Measurements from ENCODE around the gene PSMG1. TPM values are rescaled to one million over a fixed set of nuclear protein-coding genes. Genes with fewer than 3 reads are reported as not detected.

PSMG1 gene
- total and polyA plus RNA-seq, 12 donors, result 14.8 to 29.4 (median 25.5) TPM

DNA sequence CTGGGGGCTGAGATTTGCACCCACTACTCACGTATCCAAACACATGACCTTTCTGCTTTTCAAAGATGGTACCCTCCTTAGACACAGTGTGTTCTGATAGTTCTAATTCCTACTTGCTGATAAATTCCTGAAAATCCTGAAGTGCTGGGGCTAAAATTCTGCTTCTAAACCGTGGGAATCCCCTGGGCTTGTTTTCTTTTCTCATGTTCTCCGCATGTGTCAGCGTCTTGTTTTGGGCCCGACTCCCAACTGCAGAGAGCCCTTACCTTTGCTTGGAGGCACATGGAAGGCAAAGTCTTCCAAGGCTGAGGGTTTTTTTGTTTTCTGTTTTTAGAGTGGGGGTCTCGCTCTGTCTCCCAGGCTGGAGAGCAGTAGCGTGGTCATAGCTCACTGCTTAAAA, 27.2 kb downstream of the PSMG1 start:
- Histone ChIP-seq H3K4me3 (no peak overlapping the region), H3K4me1 (peaks cover 0 to 3% (median 0%) of the 10 kb centered on the region in 9 donors), H3K27me3 (no peaks in the 10 kb centered on the region), H3K27ac (no peak overlapping the region), H3K36me3 (no peaks in the 10 kb centered on the region), H3K9me3 (no peaks in the 10 kb centered on the region)
- TF ChIP-seq, protein P1, sequence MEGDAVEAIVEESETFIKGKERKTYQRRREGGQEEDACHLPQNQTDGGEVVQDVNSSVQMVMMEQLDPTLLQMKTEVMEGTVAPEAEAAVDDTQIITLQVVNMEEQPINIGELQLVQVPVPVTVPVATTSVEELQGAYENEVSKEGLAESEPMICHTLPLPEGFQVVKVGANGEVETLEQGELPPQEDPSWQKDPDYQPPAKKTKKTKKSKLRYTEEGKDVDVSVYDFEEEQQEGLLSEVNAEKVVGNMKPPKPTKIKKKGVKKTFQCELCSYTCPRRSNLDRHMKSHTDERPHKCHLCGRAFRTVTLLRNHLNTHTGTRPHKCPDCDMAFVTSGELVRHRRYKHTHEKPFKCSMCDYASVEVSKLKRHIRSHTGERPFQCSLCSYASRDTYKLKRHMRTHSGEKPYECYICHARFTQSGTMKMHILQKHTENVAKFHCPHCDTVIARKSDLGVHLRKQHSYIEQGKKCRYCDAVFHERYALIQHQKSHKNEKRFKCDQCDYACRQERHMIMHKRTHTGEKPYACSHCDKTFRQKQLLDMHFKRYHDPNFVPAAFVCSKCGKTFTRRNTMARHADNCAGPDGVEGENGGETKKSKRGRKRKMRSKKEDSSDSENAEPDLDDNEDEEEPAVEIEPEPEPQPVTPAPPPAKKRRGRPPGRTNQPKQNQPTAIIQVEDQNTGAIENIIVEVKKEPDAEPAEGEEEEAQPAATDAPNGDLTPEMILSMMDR (IDR thresholded peaks at IDR 0.05), result no peak
- 85 to 87% methylated on average over 7 of the region's 7 CpGs for WGBS, 2 donors
- ATAC-seq (no peak), DNase-seq (no peak)
- intact Hi-C loops (cut with DNase I), result loop anchor here in 2 of 10 donors (10.0 kb wide), 2 partner anchors 641 to 991 kb away; no protein-coding TSS in a partner anchor

GRCh38 chr21:39155578-39155977, 27.7 kb downstream of the PSMG1 start:
- Histone ChIP-seq H3K4me1 (no peaks in the 10 kb centered on the region), H3K9me3 (no peaks in the 10 kb centered on the region), H3K4me3 (no peak overlapping the region), H3K36me3 (no peaks in the 10 kb centered on the region), H3K27me3 (no peaks in the 10 kb centered on the region), H3K27ac (no peak overlapping the region)
- WGBS, 2 donors, result 87 to 92% methylated on average over 2 of the region's 2 CpGs
- TF ChIP-seq, protein P1 (IDR thresholded peaks at IDR 0.05), result no peak
- intact Hi-C loops (cut with DNase I), result loop anchor here in 2 of 10 donors (10.0 kb wide), 2 partner anchors 641 to 991 kb away; no protein-coding TSS in a partner anchor
- ATAC-seq, result no peak
- no peak for DNase-seq

DNA sequence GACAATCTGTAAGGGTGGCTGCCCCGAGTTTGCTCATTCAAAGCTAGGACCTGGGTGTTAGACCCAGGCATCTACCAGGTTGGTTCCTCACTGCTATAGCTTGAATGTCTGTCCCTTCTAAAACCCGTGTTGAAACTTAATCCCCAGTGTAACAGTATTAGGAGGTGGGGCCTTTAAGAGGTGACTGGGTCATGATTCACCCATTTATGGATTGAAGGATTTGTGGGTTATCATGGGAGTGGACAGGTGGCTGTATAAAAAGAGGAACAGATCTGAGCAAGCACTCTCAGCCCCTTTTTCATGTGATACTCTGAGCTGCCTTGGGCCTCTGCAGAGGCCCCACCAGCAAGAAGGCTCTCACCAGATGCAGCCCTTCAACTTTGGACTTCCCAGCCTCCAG, 29.4 kb downstream of the PSMG1 start:
- H3K36me3 ChIP-seq, result no peaks in the 10 kb centered on the region
- DNase-seq (no peak), ATAC-seq (no peak)
- H3K27me3 ChIP-seq, result no peaks in the 10 kb centered on the region
- WGBS, 2 donors, result 93 to 94% methylated on average over 2 of the region's 2 CpGs
- intact Hi-C loops (cut with DNase I), result loop anchor here in 2 of 10 donors (10.0 kb wide), 2 partner anchors 639 to 989 kb away; no protein-coding TSS in a partner anchor
- no peak overlapping the region for H3K4me3 ChIP-seq
- H3K4me1 ChIP-seq, result no peaks in the 10 kb centered on the region
- no peak overlapping the region for H3K27ac ChIP-seq
- no peaks in the 10 kb centered on the region for H3K9me3 ChIP-seq
- TF ChIP-seq, protein P1 (IDR thresholded peaks at IDR 0.05), result no peak

DNA sequence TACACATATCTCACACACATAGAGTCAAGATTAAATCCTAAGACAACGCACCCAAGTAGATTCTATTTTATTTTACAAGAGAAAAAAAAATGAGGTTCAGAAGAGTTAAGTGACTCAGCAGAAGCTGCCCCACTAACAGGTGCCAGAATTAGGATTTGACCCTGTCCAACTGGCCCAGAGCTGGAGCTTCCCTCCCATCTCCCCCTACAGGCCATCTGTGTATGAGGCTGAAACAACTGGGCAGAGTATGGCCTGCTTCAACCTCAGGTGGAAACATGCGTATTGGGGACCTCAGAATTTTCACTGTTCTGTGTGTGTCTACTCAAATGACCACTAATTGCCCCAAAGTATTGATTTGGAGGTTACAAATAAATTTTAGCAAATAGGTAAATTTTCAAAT, 29.9 kb downstream of the PSMG1 start:
- ATAC-seq, result peak in 4 of 8 donors; percentile 38 to 68 (median 46)
- 92 to 95% methylated on average over 2 of the region's 2 CpGs for WGBS, 2 donors

More for the DNA sequence above, 29.9 kb downstream of the PSMG1 start:
- no peak overlapping the region for H3K4me3 ChIP-seq
- no peaks in the 10 kb centered on the region for H3K9me3 ChIP-seq
- intact Hi-C loops (cut with DNase I), result loop anchor here in 2 of 10 donors (10.0 kb wide), 2 partner anchors 639 to 989 kb away; no protein-coding TSS in a partner anchor
- H3K36me3 ChIP-seq, result no peaks in the 10 kb centered on the region
- no peak overlapping the region for H3K27ac ChIP-seq
- no peaks in the 10 kb centered on the region for H3K27me3 ChIP-seq
- TF ChIP-seq, protein P1 (IDR thresholded peaks at IDR 0.05), result peak in 7 of 9 donors; percentile 29 to 48 (median 35)
- DNase-seq, result no peak
- H3K4me1 ChIP-seq, result no peaks in the 10 kb centered on the region
